ENCODE data around the gene MAST4. TPM values are rescaled to one million over a fixed set of nuclear protein-coding genes. Genes with fewer than 3 reads are reported as not detected.

MAST4 gene
- polyA plus RNA-seq, 2 of the 4 experiments (the other 2 are of a cell fraction): 1.2 to 5.8 TPM

GRCh38 chr5:66717455-66718373 is 121.5 kb downstream of the MAST4 start:
- H3K4me2 ChIP-seq: no peak overlapping the region
- FAIRE-seq (no peak), ATAC-seq (peak in 1 of 2 experiments; percentile 28; a peak in 1 of 6 replicates), DNase-seq (ENCODE audit: low read depth in 1 of 2, low spot score in 1 of 2) (no peak)
- no peak overlapping the region for H3K4me3 ChIP-seq
- 10% methylated on average over 6 of the region's 6 CpGs for WGBS (ENCODE audit: missing lambda C conversion rate)
- 0 out of 3 replicates have a peak, but pooled peaks cover 3% of the 10 kb centered on the region for H3K4me1 ChIP-seq
- no peaks in the 10 kb centered on the region for H3K9me3 ChIP-seq
- no peak for TF ChIP-seq HOXB13 (CRISPR knock-in tag; IDR thresholded peaks at IDR 0.05; ENCODE audit: low read depth)
- TF ChIP-seq HMGXB4 (CRISPR knock-in tag; IDR thresholded peaks at IDR 0.05; ENCODE audit: borderline replicate concordance): no peak
- TF ChIP-seq NPAS2 (CRISPR knock-in tag; IDR thresholded peaks at IDR 0.05; ENCODE audit: borderline replicate concordance): no peak
- no peak for TF ChIP-seq RNF2 (IDR thresholded peaks at IDR 0.05; ENCODE audit: borderline replicate concordance, low read depth)
- TF ChIP-seq ESRRA (IDR thresholded peaks at IDR 0.05; ENCODE audit: borderline replicate concordance, low read length): no peak
- TF ChIP-seq EHMT2 (IDR thresholded peaks at IDR 0.05; ENCODE audit: low read depth): no peak
- no peak for TF ChIP-seq TFCP2L1 (CRISPR knock-in tag; IDR thresholded peaks at IDR 0.05)
- ChIA-PET CTCF (interaction anchor here (0.5 to 0.7 kb wide), 2 partner anchors 12 to 18 kb away, joined by 3 read pairs; no protein-coding TSS in a partner anchor), POLR2A (no interaction called here)
- H3K27ac ChIP-seq: no peak overlapping the region

- ATAC-seq (no peak; a peak in 1 of 6 replicates), FAIRE-seq (no peak), DNase-seq (ENCODE audit: low read depth in 1 of 2, low spot score in 1 of 2) (no peak)
- ChIA-PET CTCF (interaction anchor here (0.5 to 1.0 kb wide), 3 partner anchors 10 to 19 kb away, joined by 3 read pairs; no protein-coding TSS in a partner anchor), POLR2A (no interaction called here)
- Histone ChIP-seq H3K9me3 (no peaks in the 10 kb centered on the region), H3K4me1 (0 out of 3 replicates have a peak, but pooled peaks cover 3% of the 10 kb centered on the region), H3K27ac (no peak overlapping the region), H3K4me3 (no peak overlapping the region), H3K4me2 (no peak overlapping the region)
- 14% methylated on average over 7 of the region's 7 CpGs for WGBS (ENCODE audit: missing lambda C conversion rate)
- TF ChIP-seq CBX8 (IDR thresholded peaks at IDR 0.05) (no peak), ELK1 (IDR thresholded peaks at IDR 0.05; ENCODE audit: low read depth, low read length) (no peak), NR3C1 (IDR thresholded peaks at IDR 0.05) (no peak), RFX5 (IDR thresholded peaks at IDR 0.05) (no peak), HDAC2 (IDR thresholded peaks at IDR 0.05) (no peak), CHD2 (IDR thresholded peaks at IDR 0.05; ENCODE audit: low read length, partially characterized antibody) (no peak), JUN (IDR thresholded peaks at IDR 0.05) (no peak), BHLHE40 (IDR thresholded peaks at IDR 0.05; ENCODE audit: low read depth, low read length) (no peak), PHF8 (IDR thresholded peaks at IDR 0.05; ENCODE audit: borderline replicate concordance, low read depth) (no peak), EHMT2 (IDR thresholded peaks at IDR 0.05; ENCODE audit: low read depth) (no peak)
Measured at GRCh38 chr5:66718374-66719002, 122.3 kb downstream of the MAST4 start.

GRCh38 chr5:66720780-66721179 is 124.6 kb downstream of the MAST4 start:
- WGBS (ENCODE audit: missing lambda C conversion rate): 27% methylated on average over 5 of the region's 5 CpGs
- Histone ChIP-seq H3K4me2 (no peak overlapping the region), H3K27ac (no peak overlapping the region), H3K4me1 (no peaks in the 10 kb centered on the region), H3K4me3 (no peak overlapping the region), H3K9me3 (no peaks in the 10 kb centered on the region)
- FAIRE-seq (no peak), ATAC-seq (no peak), DNase-seq (ENCODE audit: low read depth in 1 of 2, low spot score in 1 of 2) (no peak)
- POLR2A ChIA-PET: no interaction called here
- CTCF ChIA-PET: no interaction called here
- TF ChIP-seq ATOH8 (CRISPR knock-in tag; IDR thresholded peaks at IDR 0.05; ENCODE audit: low read depth): no peak

Data from A549 (cell line).